Neural cell (in vitro differentiated cells): ENCODE data around the gene SIDT1. TPM values are rescaled to one million over a fixed set of nuclear protein-coding genes. Genes with fewer than 3 reads are reported as not detected.

Experiments
- H2AFZ ChIP-seq: fragments of 200-600, 300-800 bp; sonication (generic), shearing (Covaris generic); 2 replicates; pipeline ENCODE4 v1.6.0; 2014; ENCODE audit warnings: low read depth, mild to moderate bottlenecking, antibody characterized with exemption, low read length, moderate library complexity
- H3F3A ChIP-seq: fragments of 200-600 bp; shearing (Covaris generic); 2 replicates; pipeline ENCODE4 v1.6.1; 2016; ENCODE audit warnings: mild to moderate bottlenecking, moderate library complexity, mixed read lengths, antibody characterized with exemption, low read length; ENCODE audit not compliant: insufficient read depth, poor library complexity, severe bottlenecking
- H3K27ac ChIP-seq: fragments of 200-600, 300-800 bp; sonication (generic), shearing (Covaris generic); 2 replicates; pipeline ENCODE4 v1.5.1; 2014; ENCODE audit warnings: mild to moderate bottlenecking, low read length, moderate library complexity
- H3K27me3 ChIP-seq: fragments of 300-800, 200-600 bp; sonication (generic), shearing (Covaris generic); 2 replicates; pipeline ENCODE4 v1.6.0; 2014; ENCODE audit warnings: mild to moderate bottlenecking, low read depth, low read length, moderate library complexity; ENCODE audit not compliant: insufficient read depth
- H3K36me3 ChIP-seq: fragments of 300-800, 200-600 bp; sonication (generic), shearing (Covaris generic); 2 replicates; pipeline ENCODE4 v1.5.1; 2014; ENCODE audit warnings: mild to moderate bottlenecking, antibody characterized with exemption, low read length, moderate library complexity; ENCODE audit not compliant: insufficient read depth
- H3K4me2 ChIP-seq: fragments of 300-800, 200-600 bp; sonication (generic), shearing (Covaris generic); 2 replicates; pipeline ENCODE4 v1.6.0; 2014; ENCODE audit warnings: mild to moderate bottlenecking, low read length
- H3K4me3 ChIP-seq: fragments of 300-800, 200-600 bp; sonication (generic), shearing (Covaris generic); 2 replicates; pipeline ENCODE4 v1.5.1; 2014; ENCODE audit warnings: mild to moderate bottlenecking, low read length, moderate library complexity
- H3K79me2 ChIP-seq: fragments of 200-600 bp; shearing (Covaris generic); replicated peaks from 2 replicates; pipeline ENCODE4 v1.6.0; 2014; ENCODE audit warnings: mild to moderate bottlenecking, low read length, moderate library complexity; ENCODE audit not compliant: insufficient read depth
- H3K9ac ChIP-seq: fragments of 300-800, 200-600 bp; sonication (generic), shearing (Covaris generic); 2 replicates; pipeline ENCODE4 v1.6.1; 2016; ENCODE audit warnings: mild to moderate bottlenecking, low read length, mixed read lengths
- H3K9me2 ChIP-seq: fragments of 200-600 bp; shearing (Covaris generic); 2 replicates; pipeline ENCODE4 v1.6.1; 2016; ENCODE audit warnings: mild to moderate bottlenecking, low read length, mixed read lengths; ENCODE audit not compliant: insufficient read depth
- H3K9me3 ChIP-seq: fragments of 200-600, 300-800 bp; sonication (generic), shearing (Covaris generic); 2 replicates; pipeline ENCODE4 v1.6.1; 2016; ENCODE audit warnings: mild to moderate bottlenecking, mixed run types, low read length, moderate library complexity, mixed read lengths
- H4K20me1 ChIP-seq: fragments of 200-600 bp; shearing (Covaris generic); 2 replicates; pipeline ENCODE4 v1.6.1; 2016; ENCODE audit warnings: mild to moderate bottlenecking, mixed run types; ENCODE audit not compliant: insufficient read depth
- CTCF ChIP-seq: fragments of 450-650 bp; IDR thresholded peaks from 2 replicates; pipeline ENCODE4 v1.5.1; 2014; ENCODE audit warnings: antibody characterized with exemption, mild to moderate bottlenecking, moderate library complexity; ENCODE audit not compliant: poor library complexity, severe bottlenecking
- EP300 ChIP-seq: fragments of 450-650 bp; conservative IDR thresholded peaks from 2 replicates; pipeline ENCODE4 v1.6.1; 2014; ENCODE audit warnings: antibody characterized with exemption, mild to moderate bottlenecking, moderate library complexity; ENCODE audit not compliant: poor library complexity, severe bottlenecking
- EZH2 ChIP-seq: fragments of 200-600, 300-800 bp; shearing (Covaris generic), sonication (generic); IDR thresholded peaks from 2 replicates; pipeline ENCODE4 v1.6.1; 2014; ENCODE audit warnings: antibody characterized with exemption, low read length, borderline replicate concordance, mild to moderate bottlenecking; ENCODE audit not compliant: insufficient read depth, poor library complexity, severe bottlenecking
- MXI1 ChIP-seq: fragments of 450-650 bp; conservative IDR thresholded peaks from 2 replicates; pipeline ENCODE4 v1.6.1; 2014; ENCODE audit warnings: antibody characterized with exemption, mild to moderate bottlenecking; ENCODE audit not compliant: poor library complexity, severe bottlenecking
- POLR2AphosphoS5 ChIP-seq: IDR thresholded peaks from 2 replicates; pipeline ENCODE4 v1.6.1; 2012
- RAD21 ChIP-seq: fragments of 450-650 bp; conservative IDR thresholded peaks from 2 replicates; pipeline ENCODE4 v1.6.1; 2014; ENCODE audit warnings: antibody characterized with exemption, mild to moderate bottlenecking, moderate library complexity
- SMC3 ChIP-seq: fragments of 450-650 bp; conservative IDR thresholded peaks from 2 replicates; pipeline ENCODE4 v1.6.1; 2014; ENCODE audit warnings: antibody characterized with exemption, mild to moderate bottlenecking, moderate library complexity; ENCODE audit not compliant: poor library complexity
- TAF1 ChIP-seq: IDR thresholded peaks from 2 replicates; pipeline ENCODE4 v1.6.1; 2012; ENCODE audit warnings: low read depth
- polyA plus RNA-seq: library from polyadenylated mRNA; depleted of rRNA; stranded (reverse); fragments of >200 nt; gene quantifications from 2 replicates; pipeline ENCODE4 v1.2.3, GENCODE V29; 2014
- TF ChIP-seq, protein P1 (sequence below): IDR thresholded peaks from 2 replicates; pipeline ENCODE4 v1.6.1; 2012; ENCODE audit warnings: borderline replicate concordance

Gene SIDT1
- polyA plus RNA-seq, 1 donor from 2014 or later = 0.22 TPM

DNA sequence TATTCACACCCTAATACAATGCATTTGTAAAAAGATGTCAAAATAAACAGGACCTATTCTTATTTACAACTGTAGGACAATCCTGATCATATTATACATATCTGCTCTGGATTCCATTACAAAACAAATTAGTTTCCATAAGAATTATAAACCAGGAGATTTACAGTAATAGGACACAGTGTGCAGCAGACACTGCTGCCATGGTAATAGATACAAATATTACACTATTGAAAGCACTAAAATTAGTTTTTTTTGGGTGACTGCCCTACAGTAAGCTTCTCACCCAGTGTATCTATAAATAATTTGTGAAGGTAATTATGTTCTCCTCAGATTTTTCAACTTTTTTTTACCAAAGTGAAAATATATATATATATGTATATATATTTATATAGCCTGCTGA is 116.2 kb downstream of the SIDT1 start:
- no peaks in the 10 kb centered on the region for H3K9me2 ChIP-seq
- no peaks in the 10 kb centered on the region for H3K27me3 ChIP-seq
- no peak overlapping the region for H3K27ac ChIP-seq
- peaks cover 3% of the 10 kb centered on the region for H3K9me3 ChIP-seq
- H3F3A ChIP-seq = no peaks in the 10 kb centered on the region
- H3K9ac ChIP-seq = no peak overlapping the region
- no peak overlapping the region for H2AFZ ChIP-seq
- no peak overlapping the region for H3K4me2 ChIP-seq
- no peak overlapping the region for H3K4me3 ChIP-seq
- no peaks in the 10 kb centered on the region for H3K36me3 ChIP-seq
- no peaks in the 10 kb centered on the region for H4K20me1 ChIP-seq
- TF ChIP-seq POLR2AphosphoS5 (no peak), RAD21 (no peak), SMC3 (no peak), MXI1 (no peak), CTCF (no peak), TAF1 (no peak), EZH2 (no peak), EP300 (no peak)
- TF ChIP-seq, protein P1, sequence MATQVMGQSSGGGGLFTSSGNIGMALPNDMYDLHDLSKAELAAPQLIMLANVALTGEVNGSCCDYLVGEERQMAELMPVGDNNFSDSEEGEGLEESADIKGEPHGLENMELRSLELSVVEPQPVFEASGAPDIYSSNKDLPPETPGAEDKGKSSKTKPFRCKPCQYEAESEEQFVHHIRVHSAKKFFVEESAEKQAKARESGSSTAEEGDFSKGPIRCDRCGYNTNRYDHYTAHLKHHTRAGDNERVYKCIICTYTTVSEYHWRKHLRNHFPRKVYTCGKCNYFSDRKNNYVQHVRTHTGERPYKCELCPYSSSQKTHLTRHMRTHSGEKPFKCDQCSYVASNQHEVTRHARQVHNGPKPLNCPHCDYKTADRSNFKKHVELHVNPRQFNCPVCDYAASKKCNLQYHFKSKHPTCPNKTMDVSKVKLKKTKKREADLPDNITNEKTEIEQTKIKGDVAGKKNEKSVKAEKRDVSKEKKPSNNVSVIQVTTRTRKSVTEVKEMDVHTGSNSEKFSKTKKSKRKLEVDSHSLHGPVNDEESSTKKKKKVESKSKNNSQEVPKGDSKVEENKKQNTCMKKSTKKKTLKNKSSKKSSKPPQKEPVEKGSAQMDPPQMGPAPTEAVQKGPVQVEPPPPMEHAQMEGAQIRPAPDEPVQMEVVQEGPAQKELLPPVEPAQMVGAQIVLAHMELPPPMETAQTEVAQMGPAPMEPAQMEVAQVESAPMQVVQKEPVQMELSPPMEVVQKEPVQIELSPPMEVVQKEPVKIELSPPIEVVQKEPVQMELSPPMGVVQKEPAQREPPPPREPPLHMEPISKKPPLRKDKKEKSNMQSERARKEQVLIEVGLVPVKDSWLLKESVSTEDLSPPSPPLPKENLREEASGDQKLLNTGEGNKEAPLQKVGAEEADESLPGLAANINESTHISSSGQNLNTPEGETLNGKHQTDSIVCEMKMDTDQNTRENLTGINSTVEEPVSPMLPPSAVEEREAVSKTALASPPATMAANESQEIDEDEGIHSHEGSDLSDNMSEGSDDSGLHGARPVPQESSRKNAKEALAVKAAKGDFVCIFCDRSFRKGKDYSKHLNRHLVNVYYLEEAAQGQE = no peak
- H3K79me2 ChIP-seq = no peaks in the 10 kb centered on the region

DNA sequence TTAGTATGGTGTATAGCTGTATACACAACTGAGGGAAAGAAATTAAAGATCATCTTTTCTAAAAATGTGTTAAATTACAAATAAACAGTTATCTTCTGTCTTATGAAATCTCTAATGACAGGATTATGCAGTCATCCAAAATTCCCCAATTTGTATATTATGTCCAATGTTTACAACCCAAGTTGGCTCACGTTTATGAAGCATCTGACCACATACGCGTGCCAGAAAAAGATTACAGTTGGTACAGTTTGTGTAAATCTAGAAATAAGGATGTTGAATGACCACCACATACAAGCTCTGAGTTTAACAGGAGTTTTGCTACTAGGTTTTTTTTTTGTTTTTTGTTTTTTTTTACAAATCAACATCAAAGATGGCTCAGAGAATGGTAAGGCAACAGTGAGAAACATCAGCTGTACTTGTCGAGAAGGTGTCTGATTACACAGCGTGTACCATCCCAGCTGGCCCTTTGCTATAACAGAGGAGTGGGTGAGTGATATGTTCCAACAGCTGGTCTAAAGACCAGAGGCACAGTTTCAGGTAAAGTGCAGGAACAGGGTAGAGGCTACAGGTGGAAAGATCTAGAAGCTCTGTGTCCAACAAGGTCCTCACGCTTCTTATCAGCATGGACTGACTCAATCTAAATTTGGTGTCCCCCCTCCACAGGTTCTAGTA is 117.0 kb downstream of the SIDT1 start:
- Histone ChIP-seq H3K27me3 (no peaks in the 10 kb centered on the region), H3K4me3 (no peak overlapping the region), H3K9ac (no peak overlapping the region), H3F3A (no peaks in the 10 kb centered on the region), H3K9me2 (no peaks in the 10 kb centered on the region), H3K79me2 (no peaks in the 10 kb centered on the region), H4K20me1 (no peaks in the 10 kb centered on the region), H2AFZ (no peak overlapping the region), H3K27ac (no peak overlapping the region), H3K36me3 (no peaks in the 10 kb centered on the region), H3K4me2 (no peak overlapping the region), H3K9me3 (peaks cover 3% of the 10 kb centered on the region)
- TF ChIP-seq EZH2 (no peak), EP300 (no peak), TAF1 (no peak), RAD21 (no peak)
